Astrocyte (in vitro differentiated cells and primary cell): Measurements from ENCODE around the gene HAPLN3. TPM values are rescaled to one million over a fixed set of nuclear protein-coding genes. Genes with fewer than 3 reads are reported as not detected.
A peak's percentile ranks its signal among the peaks of the same experiment; 100 is the strongest.

Experiments
- DNase-seq: peaks from one replicate; pipeline ENCODE4 v3.0.0-alpha.2; 2010; ENCODE audit warnings: low read depth
- FAIRE-seq: peaks from 2 replicates; lab custom pipeline; 2011; peaks lifted over from hg19 to GRCh38; lab: Jason Lieb, UNC
- H2AFZ ChIP-seq: 2 replicates; pipeline ENCODE4 v1.6.0; 2012; ENCODE audit warnings: low read depth, low read length, inconsistent platforms
- H3K27ac ChIP-seq: 2 replicates; pipeline ENCODE4 v1.5.1; 2011; ENCODE audit warnings: low read depth, low read length, inconsistent platforms
- H3K27me3 ChIP-seq: 2 replicates; pipeline ENCODE4 v1.6.0; 2011; ENCODE audit warnings: low read length, inconsistent platforms; ENCODE audit not compliant: insufficient read depth
- H3K36me3 ChIP-seq: 2 replicates; pipeline ENCODE4 v1.5.1; 2011; ENCODE audit warnings: low read length, inconsistent platforms; ENCODE audit not compliant: insufficient read depth
- H3K4me1 ChIP-seq: 2 replicates; pipeline ENCODE4 v1.5.1; 2011; ENCODE audit warnings: low read length, inconsistent platforms; ENCODE audit not compliant: insufficient read depth
- H3K4me2 ChIP-seq: 2 replicates; pipeline ENCODE4 v1.6.0; 2012; ENCODE audit warnings: low read length, inconsistent platforms
- H3K4me3 ChIP-seq: 2 replicates; pipeline ENCODE4 v1.5.1; 2011; ENCODE audit warnings: low read depth, mild to moderate bottlenecking, low read length, inconsistent platforms; ENCODE audit not compliant: insufficient read depth
- H3K79me2 ChIP-seq: 2 replicates; pipeline ENCODE4 v1.6.0; 2012; ENCODE audit warnings: mild to moderate bottlenecking, low read length, inconsistent platforms; ENCODE audit not compliant: insufficient read depth
- H3K9ac ChIP-seq: 2 replicates; pipeline ENCODE4 v1.6.0; 2012; ENCODE audit warnings: mild to moderate bottlenecking, low read length, inconsistent platforms
- H3K9me3 ChIP-seq: 2 replicates; pipeline ENCODE4 v1.5.1; 2012; ENCODE audit warnings: low read depth, mild to moderate bottlenecking, low read length, inconsistent platforms; ENCODE audit not compliant: insufficient read depth
- H4K20me1 ChIP-seq: 2 replicates; pipeline ENCODE4 v1.6.0; 2012; ENCODE audit warnings: low read length, inconsistent platforms; ENCODE audit not compliant: insufficient read depth
- H3K27ac Mint-ChIP-seq: one replicate; pipeline ENCODE4 v1.8.0; 2021; ENCODE audit warnings: mild to moderate bottlenecking, mixed read lengths; ENCODE audit not compliant: unreplicated experiment
- H3K27me3 Mint-ChIP-seq: one replicate; pipeline ENCODE4 v1.8.0; 2021; ENCODE audit warnings: low read depth, mixed read lengths; ENCODE audit not compliant: unreplicated experiment
- H3K36me3 Mint-ChIP-seq: one replicate; pipeline ENCODE4 v1.8.0; 2021; ENCODE audit warnings: low read depth, mixed read lengths; ENCODE audit not compliant: unreplicated experiment
- H3K4me1 Mint-ChIP-seq: one replicate; pipeline ENCODE4 v1.8.0; 2021; ENCODE audit warnings: low read depth, mixed read lengths; ENCODE audit not compliant: unreplicated experiment
- H3K4me3 Mint-ChIP-seq: one replicate; pipeline ENCODE4 v1.8.0; 2021; ENCODE audit warnings: mild to moderate bottlenecking, moderate library complexity, mixed read lengths; ENCODE audit not compliant: unreplicated experiment
- H3K9me3 Mint-ChIP-seq: one replicate; pipeline ENCODE4 v1.8.0; 2021; ENCODE audit warnings: mild to moderate bottlenecking, mixed read lengths; ENCODE audit not compliant: unreplicated experiment
- CTCF ChIP-seq: IDR thresholded peaks from 2 replicates; pipeline ENCODE4 v1.5.1; 2011; ENCODE audit warnings: low read depth, mild to moderate bottlenecking, inconsistent platforms, low read length, moderate library complexity; ENCODE audit not compliant: insufficient read depth
- EZH2 ChIP-seq: IDR thresholded peaks from 2 replicates; pipeline ENCODE4 v1.6.1; 2012; ENCODE audit warnings: mild to moderate bottlenecking, low read length, inconsistent platforms; ENCODE audit not compliant: insufficient read depth
- total RNA-seq: library from RNA; stranded (reverse); gene quantifications from 2 replicates; pipeline ENCODE4 v1.2.1, GENCODE V29; 2021

Gene HAPLN3
- total RNA-seq, 1 donor from 2014 or later, result 8.2 TPM

GRCh38 chr15:88890495-88890894 is 4.8 kb downstream of the HAPLN3 start:
- H3K27me3 ChIP-seq, result no peaks in the 10 kb centered on the region
- Mint-ChIP-seq H3K27me3 (peaks cover 13% of the 10 kb centered on the region), H3K9me3 (no peaks in the 10 kb centered on the region), H3K36me3 (no peaks in the 10 kb centered on the region), H3K4me3 (no peak overlapping the region), H3K4me1 (peaks cover 4% of the 10 kb centered on the region), H3K27ac (no peak overlapping the region)
- no peak for FAIRE-seq
- no peak overlapping the region for H3K27ac ChIP-seq
- H3K4me1 ChIP-seq, result peaks cover 18% of the 10 kb centered on the region
- no peak overlapping the region for H3K9ac ChIP-seq
- H4K20me1 ChIP-seq, result peaks cover 6% of the 10 kb centered on the region
- no peaks in the 10 kb centered on the region for H3K36me3 ChIP-seq
- DNase-seq, result peak; percentile 47
- H3K4me3 ChIP-seq, result no peak overlapping the region
- no peak overlapping the region for H3K4me2 ChIP-seq
- no peak overlapping the region for H2AFZ ChIP-seq
- H3K9me3 ChIP-seq, result no peaks in the 10 kb centered on the region
- no peaks in the 10 kb centered on the region for H3K79me2 ChIP-seq
- TF ChIP-seq EZH2 (no peak), CTCF (no peak)

GRCh38 chr15:88888719-88889118 is 6.6 kb downstream of the HAPLN3 start:
- Mint-ChIP-seq H3K27me3 (peaks cover 5% of the 10 kb centered on the region), H3K4me1 (peaks cover 4% of the 10 kb centered on the region), H3K36me3 (peaks cover 4% of the 10 kb centered on the region), H3K27ac (no peak overlapping the region), H3K4me3 (no peak overlapping the region), H3K9me3 (no peaks in the 10 kb centered on the region)
- Histone ChIP-seq H3K79me2 (no peaks in the 10 kb centered on the region), H3K36me3 (no peaks in the 10 kb centered on the region), H3K9ac (no peak overlapping the region), H3K4me1 (peaks cover 6% of the 10 kb centered on the region), H3K4me2 (no peak overlapping the region), H3K9me3 (no peaks in the 10 kb centered on the region), H3K27ac (no peak overlapping the region), H3K27me3 (no peaks in the 10 kb centered on the region), H3K4me3 (no peak overlapping the region), H4K20me1 (no peaks in the 10 kb centered on the region), H2AFZ (no peak overlapping the region)
- FAIRE-seq (no peak), DNase-seq (no peak)
- no peak for TF ChIP-seq EZH2
- TF ChIP-seq CTCF, result no peak

- FAIRE-seq (no peak), DNase-seq (no peak)
Measured at GRCh38 chr15:88887068-88887580, 8.2 kb downstream of the HAPLN3 start.

More at GRCh38 chr15:88887068-88887580, 8.2 kb downstream of the HAPLN3 start:
- Mint-ChIP-seq H3K9me3 (no peaks in the 10 kb centered on the region), H3K27ac (no peak overlapping the region), H3K4me3 (no peak overlapping the region), H3K4me1 (peaks cover 7% of the 10 kb centered on the region), H3K27me3 (no peaks in the 10 kb centered on the region), H3K36me3 (peaks cover 4% of the 10 kb centered on the region)
- Histone ChIP-seq H3K27ac (no peak overlapping the region), H3K4me1 (peaks cover 17% of the 10 kb centered on the region), H3K4me3 (no peak overlapping the region), H3K9me3 (no peaks in the 10 kb centered on the region), H3K27me3 (no peaks in the 10 kb centered on the region), H3K4me2 (no peak overlapping the region), H3K36me3 (no peaks in the 10 kb centered on the region), H3K9ac (no peak overlapping the region), H2AFZ (no peak overlapping the region), H3K79me2 (no peaks in the 10 kb centered on the region), H4K20me1 (no peaks in the 10 kb centered on the region)
- TF ChIP-seq EZH2, result no peak
